Upper lobe of left lung (tissue), 4 donors: ENCODE data around the gene CEACAM7.

Experiments used
- CTCF ChIP-seq, 6 experiments: fragments of 450-650 bp in 4 of 6; fragments of 200-600 bp in 2 of 6; sonication (generic) in 2 of 6; IDR thresholded peaks; one replicate each; pipeline ENCODE4 v1.5.1; 2016 to 2019; ENCODE audit warnings: antibody characterized with exemption in 6 of 6
- EP300 ChIP-seq, 4 donors: sonication (generic); formaldehyde crosslinking; IDR thresholded peaks; one replicate each; pipeline ENCODE4 v1.5.1; 2017; ENCODE audit warnings: antibody characterized with exemption in 4 of 4, control low read depth in 2 of 4
- POLR2A ChIP-seq, 4 donors: fragments of 450-650 bp; IDR thresholded peaks; one replicate each; pipeline ENCODE4 v1.5.1; 2016 to 2017; ENCODE audit warnings: antibody characterized with exemption in 4 of 4, mild to moderate bottlenecking in 2 of 4
- POLR2AphosphoS5 ChIP-seq, 2 donors: sonication (generic); formaldehyde crosslinking; IDR thresholded peaks; one replicate each; pipeline ENCODE4 v1.5.1; 2017; ENCODE audit warnings: antibody characterized with exemption in 2 of 2

- no peak for TF ChIP-seq CTCF (IDR thresholded peaks at IDR 0.05)
- peak in 1 of 2 donors; percentile 53 for TF ChIP-seq POLR2AphosphoS5 (IDR thresholded peaks at IDR 0.05)
- TF ChIP-seq POLR2A (IDR thresholded peaks at IDR 0.05) = peak in 1 of 4 donors; percentile 48
- peak in 1 of 4 donors; percentile 84 for TF ChIP-seq EP300 (IDR thresholded peaks at IDR 0.05)
Observed at GRCh38 chr19:41734585-41734984, 46.5 kb upstream of the CEACAM7 start.
